Stimulated activated CD4-positive, alpha-beta T cell treated with anti-CD3 and anti-CD28 coated beads, Interleukin-12 subunit alpha, Interleukin-12 subunit beta, amount 100 ng/mL, for 24 hours (primary cell): ENCODE results near the gene METTL16.
"Not testable (repeated sequence)": the region's sequence is repeated elsewhere in the genome, so short reads cannot be mapped to it uniquely, and the experiment has no call there.

Experiments used
- DNase-seq, 2 experiments: peaks; one replicate each; pipeline ENCODE4 v3.0.0-alpha.2; 2020; ENCODE audit warnings: low read depth in 2 of 2

The METTL16 gene, protein sequence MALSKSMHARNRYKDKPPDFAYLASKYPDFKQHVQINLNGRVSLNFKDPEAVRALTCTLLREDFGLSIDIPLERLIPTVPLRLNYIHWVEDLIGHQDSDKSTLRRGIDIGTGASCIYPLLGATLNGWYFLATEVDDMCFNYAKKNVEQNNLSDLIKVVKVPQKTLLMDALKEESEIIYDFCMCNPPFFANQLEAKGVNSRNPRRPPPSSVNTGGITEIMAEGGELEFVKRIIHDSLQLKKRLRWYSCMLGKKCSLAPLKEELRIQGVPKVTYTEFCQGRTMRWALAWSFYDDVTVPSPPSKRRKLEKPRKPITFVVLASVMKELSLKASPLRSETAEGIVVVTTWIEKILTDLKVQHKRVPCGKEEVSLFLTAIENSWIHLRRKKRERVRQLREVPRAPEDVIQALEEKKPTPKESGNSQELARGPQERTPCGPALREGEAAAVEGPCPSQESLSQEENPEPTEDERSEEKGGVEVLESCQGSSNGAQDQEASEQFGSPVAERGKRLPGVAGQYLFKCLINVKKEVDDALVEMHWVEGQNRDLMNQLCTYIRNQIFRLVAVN

DNA sequence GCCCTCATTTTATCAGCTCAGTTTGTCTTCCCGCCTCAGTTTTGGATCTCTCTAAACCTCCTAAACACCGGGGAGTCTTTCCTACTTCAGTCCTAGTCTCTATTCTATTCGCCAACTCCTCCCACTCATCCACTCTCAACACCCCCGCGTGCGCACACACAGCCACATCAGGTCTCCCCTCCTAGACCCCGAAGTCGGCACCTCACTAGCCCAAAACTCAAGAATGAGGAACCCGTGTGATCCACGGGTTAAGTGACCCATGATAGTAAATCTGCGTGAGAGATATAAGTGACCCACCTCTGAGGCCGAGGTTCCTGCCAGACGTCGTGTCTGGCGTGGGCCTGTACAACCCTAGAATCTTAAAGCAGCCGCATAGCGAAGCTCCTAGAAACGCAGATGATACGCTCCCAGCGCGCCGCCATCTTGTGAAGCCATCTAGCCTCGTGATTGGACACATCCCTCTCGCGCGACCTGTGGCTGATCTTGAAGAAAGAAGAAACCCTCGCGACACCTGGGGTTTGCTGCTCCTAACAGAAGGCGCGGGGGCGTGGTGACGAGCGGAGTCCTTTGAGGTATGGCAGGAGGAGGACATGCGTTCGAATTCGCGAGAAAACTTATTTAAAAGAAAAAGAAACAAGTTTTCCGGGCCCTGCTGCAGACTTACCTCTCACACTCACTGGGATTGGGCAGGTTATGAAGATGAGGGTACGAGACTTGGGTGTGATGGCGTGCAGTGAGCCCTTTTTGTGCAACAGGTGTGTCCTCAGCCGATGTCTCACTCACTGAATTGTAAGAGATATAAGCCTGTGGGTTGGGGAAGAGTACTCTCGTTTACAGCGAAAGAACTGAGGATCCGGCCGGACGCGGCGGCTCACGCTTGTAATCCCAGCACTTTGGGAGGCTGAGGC lies at the start of gene METTL16:
METTL16 (minus strand) TSS at position 427 of the 908 bp plus-strand sequence. CDS start 9,557 bp downstream, outside the sequence.
- peak; percentile 94 to 99 for DNase-seq

- no peak for DNase-seq
These were observed 49.0 kb upstream of the METTL16 start for GRCh38 chr17:2560658-2561057.

DNA sequence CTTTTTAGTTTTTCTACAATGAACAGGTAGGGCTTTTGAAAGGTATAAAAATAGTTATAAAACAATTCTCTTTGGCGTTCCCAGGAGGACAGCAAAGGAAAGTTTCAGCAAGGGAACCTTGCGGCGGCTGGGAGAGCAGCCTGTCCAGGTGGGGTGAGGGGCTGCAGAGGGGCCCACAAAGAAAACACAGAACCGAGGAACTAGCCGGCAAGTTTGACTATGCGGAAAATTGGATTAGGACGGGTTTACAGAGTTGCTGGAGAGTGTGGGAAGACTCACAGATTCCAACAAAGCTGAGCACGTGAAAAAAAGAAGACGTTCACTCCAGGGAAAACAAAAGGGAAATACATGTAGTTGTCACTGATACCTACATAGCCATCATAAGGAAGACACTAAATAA lies 40.2 kb upstream of the METTL16 start:
- DNase-seq = no peak

DNA sequence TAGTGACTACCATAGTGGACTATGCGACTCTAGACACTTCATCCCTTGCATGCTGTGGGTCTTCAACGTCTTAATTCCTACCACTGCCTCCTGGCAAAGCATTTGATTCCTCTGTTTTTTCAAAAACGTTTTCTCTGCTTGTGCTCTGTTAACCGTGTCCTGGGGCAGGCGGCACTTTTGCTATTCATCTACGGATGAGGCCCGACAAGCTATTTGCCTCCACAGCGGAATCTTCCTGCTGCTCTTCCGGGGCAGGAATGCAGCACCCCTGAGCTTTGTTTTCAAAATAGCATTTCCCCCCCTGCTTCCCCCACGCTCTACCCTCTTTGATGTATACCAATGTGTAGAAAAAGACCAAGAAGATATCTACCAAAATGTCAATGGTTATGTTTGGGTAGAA lies 39.8 kb upstream of the METTL16 start:
- no peak for DNase-seq

DNA sequence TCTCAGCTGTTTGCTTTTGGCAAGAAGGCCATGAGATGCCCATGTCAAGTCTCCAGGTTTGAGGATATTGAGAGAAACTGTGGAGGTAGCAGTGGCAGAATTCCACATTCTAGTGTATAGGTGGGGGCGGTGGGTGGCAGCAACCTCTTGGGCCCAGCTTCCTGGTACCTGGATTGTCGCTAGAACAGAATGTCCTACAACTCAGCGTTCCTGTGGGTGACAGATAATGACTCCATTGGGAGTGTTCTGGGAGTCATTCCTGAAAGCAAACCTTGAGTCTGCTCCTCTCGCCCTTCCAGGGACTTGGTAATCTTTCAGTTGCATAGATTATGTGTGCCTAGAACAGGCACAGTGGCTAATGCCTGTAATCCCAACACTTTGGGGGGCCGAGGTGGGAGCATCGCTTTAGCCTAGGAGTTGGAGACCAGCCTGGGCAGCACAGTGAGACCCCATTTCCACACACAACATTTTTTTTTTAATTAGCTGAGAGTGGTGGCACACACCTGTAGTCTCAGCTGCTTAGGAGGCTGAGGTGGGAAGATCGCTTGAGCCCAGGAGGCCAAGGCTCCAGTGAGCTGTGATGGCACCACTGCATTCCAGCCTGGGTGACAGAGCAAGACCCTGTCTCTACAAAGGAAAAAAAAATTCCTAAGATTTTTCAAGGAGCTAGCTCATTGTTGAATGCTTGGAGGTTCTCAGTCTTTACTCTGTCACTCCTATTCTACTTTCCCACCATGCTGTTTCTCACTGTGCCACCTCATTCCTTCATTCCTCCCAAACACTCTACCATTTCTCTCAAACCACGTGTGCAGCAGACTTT lies 37.9 kb upstream of the METTL16 start:
- DNase-seq = no peak

DNA sequence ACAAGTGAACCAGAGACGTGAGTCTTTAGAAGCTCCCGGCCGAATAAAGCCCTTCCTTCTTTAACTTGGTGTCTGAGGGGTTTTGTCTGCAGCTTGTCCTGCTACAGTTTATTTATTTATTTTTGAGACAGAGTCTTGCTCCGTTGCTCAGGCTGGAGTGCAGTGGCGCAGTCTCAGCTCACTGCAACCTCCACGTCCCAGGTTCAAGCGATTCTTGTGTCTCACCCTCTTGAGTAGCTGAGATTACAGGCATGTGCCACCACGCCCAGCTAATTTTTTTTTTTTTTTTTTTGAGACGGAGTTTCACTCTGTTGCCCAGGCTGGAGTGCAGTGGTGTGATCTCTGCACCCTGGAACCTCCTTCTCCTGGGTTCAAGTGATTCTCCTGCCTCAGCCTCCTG lies 36.3 kb upstream of the METTL16 start:
- DNase-seq = not testable (repeated sequence)

DNA sequence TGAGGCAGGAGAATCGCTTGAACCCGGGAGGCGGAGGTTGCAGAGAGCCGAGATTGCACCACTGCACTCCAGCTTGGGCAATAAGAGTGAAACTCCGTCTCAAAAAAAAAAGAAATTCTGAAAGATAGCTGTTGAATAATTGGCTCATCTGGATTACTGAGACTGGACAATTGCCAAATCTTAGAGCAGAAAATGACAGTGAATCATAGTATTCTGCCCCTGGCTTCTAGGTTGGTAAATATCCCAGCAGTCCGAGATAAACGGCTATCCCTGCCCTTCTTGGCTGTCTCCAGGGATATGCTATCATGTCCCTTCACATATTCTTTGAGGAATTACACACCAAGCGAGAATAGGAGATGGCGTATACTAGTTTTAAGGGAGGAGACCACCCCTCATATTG lies 35.5 kb upstream of the METTL16 start:
- no peak for DNase-seq

GRCh38 chr17:2545393-2545792 lies 33.7 kb upstream of the METTL16 start:
- DNase-seq = no peak

GRCh38 chr17:2542456-2542855 lies 30.8 kb upstream of the METTL16 start:
- DNase-seq = no peak

GRCh38 chr17:2542056-2542455 lies 30.4 kb upstream of the METTL16 start:
- no peak for DNase-seq

DNA sequence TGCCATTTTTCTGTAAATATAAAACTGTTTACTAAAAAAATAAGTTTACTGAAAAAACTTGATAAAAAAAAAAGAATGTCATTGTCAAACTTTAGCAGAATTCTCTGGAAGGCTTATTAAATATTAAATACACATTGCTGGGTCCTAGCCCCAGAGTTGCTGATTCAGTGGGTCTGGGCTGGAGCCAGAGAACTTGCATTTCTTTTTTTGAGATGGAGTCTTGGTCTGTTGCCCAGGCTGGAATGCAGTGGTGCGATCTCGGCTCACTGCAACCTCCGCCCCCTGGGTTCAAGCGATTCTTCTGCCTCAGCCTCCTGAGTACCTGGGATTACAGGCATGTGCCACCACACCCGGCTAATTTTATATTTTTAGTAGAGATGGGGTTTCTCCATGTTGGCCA lies 25.9 kb upstream of the METTL16 start:
- not testable (repeated sequence) for DNase-seq

- no peak for DNase-seq
These were observed 20.5 kb upstream of the METTL16 start for GRCh38 chr17:2532146-2532720.

DNA sequence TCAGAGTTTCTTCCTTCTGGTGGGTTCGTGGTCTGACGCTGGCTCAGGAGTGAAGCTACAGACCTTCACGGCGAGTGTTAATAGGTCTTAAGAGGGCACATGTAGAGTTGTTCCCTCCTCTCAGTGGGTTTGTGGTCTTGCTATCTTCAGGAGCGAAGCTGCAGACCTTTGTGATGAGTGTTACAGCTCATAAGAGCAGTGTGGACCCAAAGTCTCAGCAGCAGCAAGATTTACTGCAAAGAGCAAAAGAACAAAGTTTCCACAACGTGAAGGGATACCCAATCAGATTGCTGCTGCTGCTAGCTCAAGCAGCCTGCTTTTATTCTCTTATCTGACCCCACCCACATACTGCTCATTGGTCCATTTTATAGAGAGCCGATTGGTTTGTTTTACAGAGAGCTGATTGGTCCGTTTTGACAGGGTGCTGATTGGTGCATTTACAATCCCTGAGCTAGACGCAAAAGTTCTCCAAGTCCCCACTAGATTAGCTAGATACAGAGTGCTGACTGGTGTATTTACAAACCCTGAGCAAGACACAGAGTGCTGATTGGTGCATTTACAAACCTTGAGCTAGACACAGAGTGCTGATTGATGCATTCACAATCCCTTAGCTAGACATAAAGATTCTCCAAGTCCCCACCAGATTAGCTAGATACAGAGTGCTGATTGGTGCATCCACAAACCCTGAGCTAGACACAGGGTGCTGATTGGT lies 19.7 kb upstream of the METTL16 start:
- not testable (repeated sequence) for DNase-seq

DNA sequence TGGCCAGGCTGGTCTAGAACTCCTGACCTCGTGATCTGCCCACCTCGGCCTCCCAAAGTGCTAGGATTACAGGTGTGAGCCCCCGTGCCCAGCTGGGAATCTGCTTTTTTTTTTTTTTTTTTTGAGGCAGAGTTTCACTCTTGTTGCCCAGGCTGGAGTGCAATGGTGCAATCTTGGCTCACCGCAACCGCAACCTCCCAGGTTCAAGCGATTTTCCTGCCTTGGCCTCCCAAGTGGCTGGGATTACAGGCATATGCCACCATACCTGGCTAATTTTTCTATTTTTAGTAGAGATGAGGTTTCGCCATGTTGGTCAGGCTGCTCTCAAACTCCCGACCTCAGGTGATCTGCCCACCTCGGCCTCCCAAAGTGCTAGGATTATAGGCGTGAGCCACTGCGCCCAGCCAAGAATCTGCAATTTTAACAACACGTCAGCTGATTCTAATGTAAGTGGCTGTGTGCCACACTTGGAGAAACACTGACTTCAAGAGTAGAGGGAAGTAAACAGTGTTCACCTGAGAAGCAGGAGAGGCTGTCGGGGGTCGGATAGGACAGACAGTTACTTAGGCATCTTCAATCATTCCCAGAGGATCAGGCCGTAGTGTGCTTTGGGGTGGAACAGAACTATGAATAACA lies 10.2 kb upstream of the METTL16 start:
- DNase-seq = not testable (repeated sequence)

- no peak for DNase-seq
These were observed 9.6 kb upstream of the METTL16 start for GRCh38 chr17:2521257-2521656.

DNA sequence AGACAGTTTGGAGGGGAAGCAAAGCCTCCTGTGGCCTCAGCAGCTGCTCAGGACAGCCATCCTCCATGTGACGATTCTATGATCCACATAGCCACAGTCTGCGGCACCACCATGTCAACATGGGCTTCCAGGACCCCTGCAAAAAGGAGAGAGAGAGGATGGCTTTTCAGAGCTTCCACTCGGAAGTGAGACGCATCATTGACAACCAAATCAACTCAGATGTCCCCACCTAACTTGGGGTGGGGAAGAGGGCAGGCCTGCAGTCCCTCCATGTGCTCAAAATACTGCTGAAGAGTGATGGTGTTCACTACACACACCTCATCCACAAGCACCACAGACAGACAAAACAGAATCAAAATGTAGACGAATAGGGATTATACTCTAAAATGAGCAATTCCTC lies 5.9 kb upstream of the METTL16 start:
- DNase-seq = no peak

GRCh38 chr17:2511138-2511461 lies 588 bp downstream of the METTL16 start:
- no peak for DNase-seq

DNA sequence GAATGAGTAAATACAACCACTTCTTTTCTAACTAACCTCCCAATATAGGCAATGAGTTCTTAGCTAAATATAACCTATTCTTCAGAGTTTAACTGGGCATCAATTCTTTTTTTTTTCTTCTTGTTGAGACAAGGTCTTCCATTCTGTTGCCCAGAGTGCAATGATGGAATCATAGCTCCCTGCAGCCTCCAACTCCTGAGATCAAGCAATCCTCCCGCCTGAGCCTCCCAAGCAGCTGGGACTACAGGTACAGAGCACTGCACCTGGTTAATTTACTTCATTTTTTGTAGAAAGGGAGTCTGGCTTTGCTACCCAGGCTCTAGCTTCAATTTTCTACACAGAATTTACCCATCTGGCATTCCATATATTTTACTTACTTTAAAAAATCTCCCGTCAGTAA lies 1.1 kb downstream of the METTL16 start:
- no peak for DNase-seq

- no peak for DNase-seq
These were observed 3.7 kb downstream of the METTL16 start for GRCh38 chr17:2508035-2508434.

DNA sequence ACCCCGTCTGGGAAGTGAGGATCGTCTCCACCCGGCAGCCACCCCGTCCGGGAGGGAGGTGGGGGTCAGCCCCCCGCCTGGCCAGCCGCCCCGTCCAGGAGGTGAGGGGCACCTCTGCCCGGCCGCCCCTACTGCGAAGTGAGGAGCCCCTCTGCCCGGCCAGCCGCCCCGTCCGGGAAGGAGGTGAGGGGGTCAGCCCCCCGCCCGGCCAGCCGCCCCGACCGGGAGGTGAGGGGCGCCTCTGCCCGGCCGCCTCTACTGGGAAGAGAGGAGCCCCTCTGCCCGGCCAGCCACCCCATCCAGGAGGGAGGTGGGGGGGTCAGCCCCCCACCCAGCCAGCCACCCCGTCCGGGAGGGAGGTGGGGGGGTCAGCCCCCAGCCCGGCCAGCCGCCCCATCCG lies 4.7 kb downstream of the METTL16 start:
- not testable (repeated sequence) for DNase-seq
